Nephron (organoid): ENCODE data around the gene PHYHIPL.
A peak's percentile ranks its signal among the peaks of the same experiment; 100 is the strongest.

Experiments
- H3K27ac Mint-ChIP-seq, 3 experiments: 2 replicates each; pipeline ENCODE4 v1.8.0; 2020; ENCODE audit warnings: mixed read lengths in 3 of 3, mild to moderate bottlenecking in 2 of 3, moderate library complexity in 1 of 3
- H3K27me3 Mint-ChIP-seq: 2 replicates; pipeline ENCODE4 v1.8.0; 2021; ENCODE audit warnings: low read depth, mild to moderate bottlenecking, moderate library complexity, mixed read lengths
- H3K36me3 Mint-ChIP-seq: 2 replicates; pipeline ENCODE4 v1.8.0; 2020; ENCODE audit warnings: low read depth, mixed read lengths
- H3K4me1 Mint-ChIP-seq: 2 replicates; pipeline ENCODE4 v1.8.0; 2020; ENCODE audit warnings: mixed read lengths
- H3K4me3 Mint-ChIP-seq, 3 experiments: 2 replicates each; pipeline ENCODE4 v1.8.0; 2020; ENCODE audit warnings: mild to moderate bottlenecking in 3 of 3, mixed read lengths in 3 of 3, moderate library complexity in 2 of 3
- H3K9me3 Mint-ChIP-seq: 2 replicates; pipeline ENCODE4 v1.8.0; 2020; ENCODE audit warnings: mixed read lengths
- TF ChIP-seq, protein P1 (sequence below), 3 experiments: fragments of 200-600 bp; sonication (generic); IDR thresholded peaks; one replicate each; pipeline ENCODE4 v1.5.0; 2021; ENCODE audit warnings: antibody characterized with exemption in 3 of 3; ENCODE audit not compliant: unreplicated experiment in 3 of 3

Gene PHYHIPL

DNA sequence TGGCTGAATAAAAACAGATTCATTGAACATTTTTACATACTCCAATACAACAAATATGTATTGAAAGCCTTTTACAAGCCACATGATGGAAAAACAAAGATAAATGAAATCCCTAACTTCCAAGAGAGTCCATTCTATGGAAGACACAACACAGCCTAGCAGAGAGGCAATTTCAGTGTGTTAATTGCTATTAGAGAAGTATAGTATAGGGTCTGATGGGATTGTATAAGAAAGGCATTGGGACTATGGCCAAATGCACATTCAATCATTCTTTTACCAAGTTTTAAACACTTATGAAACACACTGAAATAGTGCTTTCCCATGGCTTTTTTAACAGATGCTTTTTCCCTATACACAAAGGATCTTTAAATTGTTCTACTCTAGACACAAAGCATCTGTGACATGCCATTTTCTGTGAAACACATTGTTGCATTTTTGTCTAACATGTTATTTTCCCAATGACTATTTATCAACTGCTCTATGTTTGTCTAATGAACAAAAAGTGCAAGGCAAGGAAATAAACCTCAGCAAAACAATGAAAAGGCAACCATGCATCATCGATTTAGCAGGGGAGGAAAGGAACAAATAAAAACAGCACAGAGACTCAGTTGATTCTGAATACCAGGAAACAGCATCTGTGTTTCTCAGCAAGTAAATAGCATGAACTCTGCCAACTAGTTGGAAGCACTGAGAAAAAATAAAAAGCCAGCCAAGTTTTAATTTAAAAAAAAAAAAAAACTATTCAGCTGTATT lies 42.4 kb upstream of the PHYHIPL start:
- H3K4me1 Mint-ChIP-seq, result peaks cover 28% of the 10 kb centered on the region
- no peaks in the 10 kb centered on the region for H3K36me3 Mint-ChIP-seq
- no peaks in the 10 kb centered on the region for H3K9me3 Mint-ChIP-seq
- TF ChIP-seq, protein P1, sequence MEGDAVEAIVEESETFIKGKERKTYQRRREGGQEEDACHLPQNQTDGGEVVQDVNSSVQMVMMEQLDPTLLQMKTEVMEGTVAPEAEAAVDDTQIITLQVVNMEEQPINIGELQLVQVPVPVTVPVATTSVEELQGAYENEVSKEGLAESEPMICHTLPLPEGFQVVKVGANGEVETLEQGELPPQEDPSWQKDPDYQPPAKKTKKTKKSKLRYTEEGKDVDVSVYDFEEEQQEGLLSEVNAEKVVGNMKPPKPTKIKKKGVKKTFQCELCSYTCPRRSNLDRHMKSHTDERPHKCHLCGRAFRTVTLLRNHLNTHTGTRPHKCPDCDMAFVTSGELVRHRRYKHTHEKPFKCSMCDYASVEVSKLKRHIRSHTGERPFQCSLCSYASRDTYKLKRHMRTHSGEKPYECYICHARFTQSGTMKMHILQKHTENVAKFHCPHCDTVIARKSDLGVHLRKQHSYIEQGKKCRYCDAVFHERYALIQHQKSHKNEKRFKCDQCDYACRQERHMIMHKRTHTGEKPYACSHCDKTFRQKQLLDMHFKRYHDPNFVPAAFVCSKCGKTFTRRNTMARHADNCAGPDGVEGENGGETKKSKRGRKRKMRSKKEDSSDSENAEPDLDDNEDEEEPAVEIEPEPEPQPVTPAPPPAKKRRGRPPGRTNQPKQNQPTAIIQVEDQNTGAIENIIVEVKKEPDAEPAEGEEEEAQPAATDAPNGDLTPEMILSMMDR (IDR thresholded peaks at IDR 0.05; ENCODE audit: unreplicated experiment in 3 of 3), result no peak
- H3K27ac Mint-ChIP-seq, result peak overlapping the region; percentile 39 to 68 (median 52)
- H3K27me3 Mint-ChIP-seq, result peaks cover 3% of the 10 kb centered on the region
- H3K4me3 Mint-ChIP-seq, result no peak overlapping the region

GRCh38 chr10:59134785-59135184 lies 41.7 kb upstream of the PHYHIPL start:
- Mint-ChIP-seq H3K36me3 (no peaks in the 10 kb centered on the region), H3K27me3 (peaks cover 3% of the 10 kb centered on the region), H3K9me3 (no peaks in the 10 kb centered on the region), H3K27ac (peak overlapping the region in 1 of 3 experiments; percentile 56), H3K4me1 (peaks cover 27% of the 10 kb centered on the region), H3K4me3 (no peak overlapping the region)
- TF ChIP-seq, protein P1 (IDR thresholded peaks at IDR 0.05; ENCODE audit: unreplicated experiment in 3 of 3), result no peak

DNA sequence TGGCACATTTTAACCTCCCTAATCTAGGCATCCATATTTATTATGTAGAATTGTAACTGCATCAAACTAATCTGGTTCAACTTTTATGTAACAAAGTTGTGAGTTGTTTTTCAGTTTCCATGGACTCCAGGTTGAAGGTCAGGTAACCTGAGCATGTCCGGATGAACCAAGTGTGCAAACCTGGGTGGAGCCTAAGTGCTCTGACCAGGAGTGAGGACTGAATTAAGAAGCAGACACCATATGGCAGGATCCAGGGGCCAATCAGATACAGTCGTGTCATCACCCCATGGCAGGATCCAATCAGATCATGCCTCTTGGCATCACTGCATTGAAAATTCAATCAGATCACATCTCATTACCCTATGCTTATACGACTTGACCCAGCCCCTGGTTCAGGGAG lies 41.2 kb upstream of the PHYHIPL start:
- H3K4me3 Mint-ChIP-seq, result no peak overlapping the region
- H3K27ac Mint-ChIP-seq, result peak overlapping the region in 1 of 3 experiments; percentile 56
- peaks cover 24% of the 10 kb centered on the region for H3K4me1 Mint-ChIP-seq
- no peaks in the 10 kb centered on the region for H3K36me3 Mint-ChIP-seq
- H3K27me3 Mint-ChIP-seq, result peaks cover 1% of the 10 kb centered on the region
- TF ChIP-seq, protein P1 (IDR thresholded peaks at IDR 0.05; ENCODE audit: unreplicated experiment in 3 of 3), result no peak
- H3K9me3 Mint-ChIP-seq, result no peaks in the 10 kb centered on the region

DNA sequence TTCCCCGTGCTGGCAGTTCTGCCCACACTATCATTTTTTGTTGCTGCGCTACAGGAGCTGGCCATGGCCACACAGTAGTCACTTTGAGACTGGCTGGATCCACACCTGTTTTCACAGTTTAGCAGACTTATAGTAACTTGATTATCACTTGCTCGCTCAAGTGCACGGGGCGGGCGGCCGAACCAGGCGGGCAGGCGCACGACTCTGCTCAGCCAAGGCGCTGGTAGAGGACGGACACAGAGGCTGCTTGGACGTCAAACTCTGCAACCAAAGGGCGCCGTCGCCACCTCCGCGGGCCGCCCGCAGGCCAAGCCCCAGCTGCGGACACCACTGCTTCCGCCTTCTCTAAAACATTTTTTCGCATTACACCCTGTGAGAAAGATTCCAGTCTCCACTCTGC lies 38.4 kb upstream of the PHYHIPL start:
- TF ChIP-seq, protein P1 (IDR thresholded peaks at IDR 0.05; ENCODE audit: unreplicated experiment in 3 of 3), result no peak
- no peaks in the 10 kb centered on the region for H3K9me3 Mint-ChIP-seq
- H3K4me1 Mint-ChIP-seq, result peaks cover 11% of the 10 kb centered on the region
- no peak overlapping the region for H3K4me3 Mint-ChIP-seq
- no peak overlapping the region for H3K27ac Mint-ChIP-seq
- no peaks in the 10 kb centered on the region for H3K27me3 Mint-ChIP-seq
- H3K36me3 Mint-ChIP-seq, result peaks cover 6% of the 10 kb centered on the region

DNA sequence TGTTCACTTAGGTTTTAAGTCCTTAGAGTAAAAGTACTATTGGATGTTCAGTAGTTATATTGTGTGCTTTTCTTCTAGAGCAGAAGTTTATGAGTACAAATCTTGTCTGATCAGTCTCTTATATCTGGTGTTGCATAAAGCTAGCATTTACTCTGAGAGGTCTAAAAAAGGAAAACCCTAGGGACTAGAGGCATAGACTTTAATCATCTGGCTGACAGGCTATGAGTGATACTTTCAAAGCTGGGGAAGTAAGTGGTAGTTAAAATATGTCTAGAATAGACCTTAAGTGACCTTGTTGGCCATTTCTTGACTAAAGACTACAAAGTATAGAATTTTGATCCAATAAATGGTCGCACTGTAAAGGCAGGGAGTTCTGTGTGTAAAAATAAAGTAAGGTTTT lies 32.9 kb upstream of the PHYHIPL start:
- Mint-ChIP-seq H3K27me3 (no peaks in the 10 kb centered on the region), H3K9me3 (no peaks in the 10 kb centered on the region)

More for the DNA sequence above, 32.9 kb upstream of the PHYHIPL start:
- no peak overlapping the region for H3K4me3 Mint-ChIP-seq
- no peaks in the 10 kb centered on the region for H3K4me1 Mint-ChIP-seq
- TF ChIP-seq, protein P1 (IDR thresholded peaks at IDR 0.05; ENCODE audit: unreplicated experiment in 3 of 3), result no peak
- peaks cover 6% of the 10 kb centered on the region for H3K36me3 Mint-ChIP-seq
- peak overlapping the region in 2 of 3 experiments; percentile 21 to 57 for H3K27ac Mint-ChIP-seq
